Measurements from ENCODE around the gene MEGF11. TPM values are rescaled to one million over a fixed set of nuclear protein-coding genes. Genes with fewer than 3 reads are reported as not detected.

MEGF11 gene
- total RNA-seq, 2 donors from 2014 or later = not detected

DNA sequence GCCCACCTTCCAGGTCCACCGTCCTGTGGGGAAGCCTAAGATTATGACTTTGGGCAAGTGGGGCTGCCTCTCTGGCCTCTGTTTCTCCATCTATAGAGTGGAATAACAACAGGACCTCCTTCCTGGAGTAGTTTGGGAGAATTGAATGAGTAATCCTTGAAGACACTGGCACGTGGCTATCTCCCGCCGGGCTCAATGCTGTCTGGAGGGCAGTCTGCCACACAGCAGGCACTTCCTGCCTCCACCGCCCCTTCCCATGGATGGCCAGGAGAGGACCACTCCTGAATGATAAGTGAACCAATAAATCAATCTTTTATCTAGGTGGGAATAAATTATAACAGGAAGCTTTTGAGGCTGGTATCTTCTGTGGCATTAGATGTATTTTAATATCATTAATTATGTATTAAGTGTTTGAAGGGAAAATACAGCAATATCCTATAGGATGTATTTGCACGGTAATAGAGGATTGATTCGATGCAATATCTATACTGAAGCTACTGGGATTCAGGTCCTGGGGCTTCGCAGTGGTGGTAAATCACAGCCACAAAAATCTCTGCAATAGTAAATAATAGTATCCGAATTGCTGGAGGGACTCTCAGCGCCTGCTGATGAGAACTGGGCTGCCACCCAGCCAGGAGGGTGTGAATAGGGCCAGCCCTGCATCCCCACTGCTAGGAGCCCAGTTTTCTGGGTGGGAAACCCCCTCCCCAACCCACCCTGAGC, 15.9 kb downstream of the MEGF11 start:
- intact Hi-C loops (cut with DNase I) = no loop called here
- Histone ChIP-seq H3K4me1 (no peaks in the 10 kb centered on the region), H3K9ac (ENCODE audit: low read depth in 2 of 2, low read length in 2 of 2) (no peak overlapping the region), H3K4me3 (no peak overlapping the region), H3K27me3 (no peaks in the 10 kb centered on the region), H3K27ac (no peak overlapping the region), H3K36me3 (no peaks in the 10 kb centered on the region), H3K9me3 (no peaks in the 10 kb centered on the region)
- TF ChIP-seq, protein P1, sequence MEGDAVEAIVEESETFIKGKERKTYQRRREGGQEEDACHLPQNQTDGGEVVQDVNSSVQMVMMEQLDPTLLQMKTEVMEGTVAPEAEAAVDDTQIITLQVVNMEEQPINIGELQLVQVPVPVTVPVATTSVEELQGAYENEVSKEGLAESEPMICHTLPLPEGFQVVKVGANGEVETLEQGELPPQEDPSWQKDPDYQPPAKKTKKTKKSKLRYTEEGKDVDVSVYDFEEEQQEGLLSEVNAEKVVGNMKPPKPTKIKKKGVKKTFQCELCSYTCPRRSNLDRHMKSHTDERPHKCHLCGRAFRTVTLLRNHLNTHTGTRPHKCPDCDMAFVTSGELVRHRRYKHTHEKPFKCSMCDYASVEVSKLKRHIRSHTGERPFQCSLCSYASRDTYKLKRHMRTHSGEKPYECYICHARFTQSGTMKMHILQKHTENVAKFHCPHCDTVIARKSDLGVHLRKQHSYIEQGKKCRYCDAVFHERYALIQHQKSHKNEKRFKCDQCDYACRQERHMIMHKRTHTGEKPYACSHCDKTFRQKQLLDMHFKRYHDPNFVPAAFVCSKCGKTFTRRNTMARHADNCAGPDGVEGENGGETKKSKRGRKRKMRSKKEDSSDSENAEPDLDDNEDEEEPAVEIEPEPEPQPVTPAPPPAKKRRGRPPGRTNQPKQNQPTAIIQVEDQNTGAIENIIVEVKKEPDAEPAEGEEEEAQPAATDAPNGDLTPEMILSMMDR (IDR thresholded peaks at IDR 0.05) = no peak
- no peak for DNase-seq

- DNase-seq = no peak
- H3K9ac ChIP-seq (ENCODE audit: low read depth in 2 of 2, low read length in 2 of 2) = no peak overlapping the region
- H3K27ac ChIP-seq = no peak overlapping the region
- H3K9me3 ChIP-seq = no peaks in the 10 kb centered on the region
- H3K4me3 ChIP-seq = no peak overlapping the region
- intact Hi-C loops (cut with DNase I) = no loop called here
- no peaks in the 10 kb centered on the region for H3K36me3 ChIP-seq
- no peaks in the 10 kb centered on the region for H3K27me3 ChIP-seq
- no peaks in the 10 kb centered on the region for H3K4me1 ChIP-seq
- TF ChIP-seq, protein P1 (IDR thresholded peaks at IDR 0.05) = no peak
Observed at GRCh38 chr15:66236806-66237375, 16.7 kb downstream of the MEGF11 start.

- no peak overlapping the region for H3K9ac ChIP-seq (ENCODE audit: low read depth in 2 of 2, low read length in 2 of 2)
- H3K4me3 ChIP-seq = no peak overlapping the region
- TF ChIP-seq, protein P1 (IDR thresholded peaks at IDR 0.05) = no peak
- DNase-seq = no peak
- no peaks in the 10 kb centered on the region for H3K27me3 ChIP-seq
- H3K9me3 ChIP-seq = no peaks in the 10 kb centered on the region
- no peaks in the 10 kb centered on the region for H3K4me1 ChIP-seq
- intact Hi-C loops (cut with DNase I) = no loop called here
- H3K27ac ChIP-seq = no peak overlapping the region
- no peaks in the 10 kb centered on the region for H3K36me3 ChIP-seq
Observed at GRCh38 chr15:66235866-66236265, 17.7 kb downstream of the MEGF11 start.

GRCh38 chr15:66234798-66235197, 18.8 kb downstream of the MEGF11 start:
- no peak for DNase-seq
- no peaks in the 10 kb centered on the region for H3K36me3 ChIP-seq
- no peaks in the 10 kb centered on the region for H3K4me1 ChIP-seq
- no peaks in the 10 kb centered on the region for H3K9me3 ChIP-seq
- intact Hi-C loops (cut with DNase I) = no loop called here
- no peaks in the 10 kb centered on the region for H3K27me3 ChIP-seq
- TF ChIP-seq, protein P1 (IDR thresholded peaks at IDR 0.05) = no peak
- H3K9ac ChIP-seq (ENCODE audit: low read depth in 2 of 2, low read length in 2 of 2) = no peak overlapping the region
- H3K27ac ChIP-seq = no peak overlapping the region
- no peak overlapping the region for H3K4me3 ChIP-seq

- H3K4me1 ChIP-seq = no peaks in the 10 kb centered on the region
- H3K36me3 ChIP-seq = no peaks in the 10 kb centered on the region
- TF ChIP-seq, protein P1 (IDR thresholded peaks at IDR 0.05) = no peak
- H3K4me3 ChIP-seq = no peak overlapping the region
- H3K27ac ChIP-seq = no peak overlapping the region
- H3K27me3 ChIP-seq = no peaks in the 10 kb centered on the region
- H3K9me3 ChIP-seq = no peaks in the 10 kb centered on the region
- intact Hi-C loops (cut with DNase I) = no loop called here
- no peak for DNase-seq
- no peak overlapping the region for H3K9ac ChIP-seq (ENCODE audit: low read depth in 2 of 2, low read length in 2 of 2)
Observed at GRCh38 chr15:66233487-66234415, 19.8 kb downstream of the MEGF11 start.
